HG03060 (cell line): ENCODE data around the gene ZNF674.
A peak's percentile ranks its signal among the peaks of the same experiment; 100 is the strongest.
"Not testable (repeated sequence)": the region's sequence is repeated elsewhere in the genome, so short reads cannot be mapped to it uniquely, and the experiment has no call there.

Experiments
- ATAC-seq: cut with Tn5 transposase; IDR thresholded peaks from one replicate; pipeline ENCODE4 v1.9.1; 2021; ENCODE audit warnings: low read depth, moderate number of reproducible peaks; ENCODE audit not compliant: unreplicated experiment

Gene ZNF674

GRCh38 chrX:46571423-46572339, 26.5 kb upstream of the ZNF674 start:
- no peak for ATAC-seq

- ATAC-seq: no peak
Observed at GRCh38 chrX:46569621-46570020, 24.4 kb upstream of the ZNF674 start.

GRCh38 chrX:46567388-46567787, 22.2 kb upstream of the ZNF674 start:
- no peak for ATAC-seq

GRCh38 chrX:46561824-46562657, 16.8 kb upstream of the ZNF674 start:
- peak; percentile 99 for ATAC-seq

GRCh38 chrX:46559062-46559461, 13.8 kb upstream of the ZNF674 start:
- no peak for ATAC-seq

GRCh38 chrX:46554942-46555341, 9.7 kb upstream of the ZNF674 start:
- ATAC-seq: no peak

- ATAC-seq: no peak
Observed at GRCh38 chrX:46553935-46554334, 8.7 kb upstream of the ZNF674 start.

GRCh38 chrX:46551494-46552128, 6.4 kb upstream of the ZNF674 start:
- ATAC-seq: no peak

- ATAC-seq: no peak
Observed at GRCh38 chrX:46549914-46550313, 4.7 kb upstream of the ZNF674 start.

GRCh38 chrX:46547857-46548256, 2.6 kb upstream of the ZNF674 start:
- ATAC-seq: no peak

- not testable (repeated sequence) for ATAC-seq
Observed at GRCh38 chrX:46544527-46544926, 694 bp downstream of the ZNF674 start.

- no peak for ATAC-seq
Observed at GRCh38 chrX:46543441-46543840, 1.8 kb downstream of the ZNF674 start.

GRCh38 chrX:46531442-46531841, 13.8 kb downstream of the ZNF674 start:
- ATAC-seq: no peak

- ATAC-seq: not testable (repeated sequence)
Observed at GRCh38 chrX:46530404-46530908, 14.8 kb downstream of the ZNF674 start.

- not testable (repeated sequence) for ATAC-seq
Observed at GRCh38 chrX:46529740-46530403, 15.3 kb downstream of the ZNF674 start.

GRCh38 chrX:46528640-46529039, 16.6 kb downstream of the ZNF674 start:
- not testable (repeated sequence) for ATAC-seq

GRCh38 chrX:46506076-46506475, 39.1 kb downstream of the ZNF674 start:
- ATAC-seq: no peak

GRCh38 chrX:46502848-46503247, 42.4 kb downstream of the ZNF674 start:
- ATAC-seq: no peak

- no peak for ATAC-seq
Observed at GRCh38 chrX:46500054-46500453, 45.2 kb downstream of the ZNF674 start.

GRCh38 chrX:46488712-46489111, 56.5 kb downstream of the ZNF674 start:
- no peak for ATAC-seq
